ENCODE measurements around the gene SERPINF2.
"Not testable (repeated sequence)": the region's sequence is repeated elsewhere in the genome, so short reads cannot be mapped to it uniquely, and the experiment has no call there.

SERPINF2 gene

GRCh38 chr17:1736348-1737281 is 6.1 kb upstream of the SERPINF2 start:
- no peak for DNase-seq

- DNase-seq, result no peak
Observed at GRCh38 chr17:1737531-1738291, 5.0 kb upstream of the SERPINF2 start.

GRCh38 chr17:1741899-1742298 is 772 bp upstream of the SERPINF2 start:
- not testable (repeated sequence) for DNase-seq

GRCh38 chr17:1743088-1743439 is 393 bp downstream of the SERPINF2 start:
- DNase-seq, result no peak

- DNase-seq, result no peak
Observed at GRCh38 chr17:1744551-1745512, 2.2 kb downstream of the SERPINF2 start.

- no peak for DNase-seq
Observed at GRCh38 chr17:1745513-1746020, 2.9 kb downstream of the SERPINF2 start.

- no peak for DNase-seq
Observed at GRCh38 chr17:1746975-1747543, 4.4 kb downstream of the SERPINF2 start.

GRCh38 chr17:1750628-1751027 is 8.0 kb downstream of the SERPINF2 start:
- no peak for DNase-seq

- DNase-seq, result no peak
Observed at GRCh38 chr17:1752425-1753262, 10.0 kb downstream of the SERPINF2 start.

GRCh38 chr17:1753767-1754429 is 11.2 kb downstream of the SERPINF2 start:
- DNase-seq, result no peak

- no peak for DNase-seq
Observed at GRCh38 chr17:1754430-1755112, 11.9 kb downstream of the SERPINF2 start.

GRCh38 chr17:1755252-1755826 is 12.7 kb downstream of the SERPINF2 start:
- no peak for DNase-seq

- DNase-seq, result no peak
Observed at GRCh38 chr17:1755827-1756262, 13.2 kb downstream of the SERPINF2 start.

- DNase-seq, result no peak
Observed at GRCh38 chr17:1758807-1759206, 16.1 kb downstream of the SERPINF2 start.

GRCh38 chr17:1759529-1759928 is 16.9 kb downstream of the SERPINF2 start:
- no peak for DNase-seq

GRCh38 chr17:1762233-1762900 is 19.7 kb downstream of the SERPINF2 start:
- no peak for DNase-seq

- DNase-seq, result no peak
Observed at GRCh38 chr17:1762901-1763898, 20.5 kb downstream of the SERPINF2 start.

- DNase-seq, result no peak
Observed at GRCh38 chr17:1764284-1764683, 21.6 kb downstream of the SERPINF2 start.

All from NCI-H1417 treated with DMSO at 0.1 percent for 48 hours (cell line).